H1 (cell line): Measurements from ENCODE around the gene ICE1. TPM values are rescaled to one million over a fixed set of nuclear protein-coding genes. Genes with fewer than 3 reads are reported as not detected.

ENCODE experiments used
- CEBPB ChIP-seq: IDR thresholded peaks from 2 replicates; pipeline ENCODE4 v1.6.1; 2012; ENCODE audit warnings: low read depth, low read length
- KDM5A ChIP-seq: fragments of 200-600 bp; IDR thresholded peaks from 2 replicates; pipeline ENCODE4 v1.7.1; 2012; ENCODE audit warnings: mild to moderate bottlenecking, low read length, inconsistent platforms, mixed read lengths
- RBBP5 ChIP-seq: IDR thresholded peaks from 2 replicates; pipeline ENCODE4 v1.7.1; 2012; ENCODE audit warnings: low read depth, mild to moderate bottlenecking, inconsistent platforms, low read length, moderate library complexity, borderline replicate concordance
- RNF2 ChIP-seq: fragments of 200-900, 300-1000 bp; sonication (generic); IDR thresholded peaks from 2 replicates; pipeline ENCODE4 v1.7.1; 2016; ENCODE audit warnings: borderline replicate concordance, low read depth, mild to moderate bottlenecking, antibody characterized with exemption, low read length; ENCODE audit not compliant: poor library complexity, severe bottlenecking; ENCODE audit errors: missing control alignments
- TBP ChIP-seq: IDR thresholded peaks from 2 replicates; pipeline ENCODE4 v1.6.1; 2011; ENCODE audit warnings: low read depth, low read length, improper control_type of control experiment
- TEAD4 ChIP-seq: IDR thresholded peaks from 2 replicates; pipeline ENCODE4 v1.6.1; 2012; ENCODE audit warnings: low read depth, low read length, inconsistent platforms, mixed read lengths
- polyA plus RNA-seq, 7 experiments: library from polyadenylated mRNA; depleted of rRNA in 3 of 7; stranded (reverse) in 5 of 7; unstranded in 2 of 7; fragments of >200 nt in 5 of 7; fragments of 200-250 nt in 2 of 7; gene quantifications; 1 replicate in 5 of 7; 2 replicates in 1 of 7; 4 replicates in 1 of 7; pipeline versions ENCODE4 v1.2.1 to v1.2.3, GENCODE V29; 2011 to 2013; ENCODE audit warnings: missing spikeins in 2 of 7, mixed read lengths in 2 of 7
- total RNA-seq: library from RNA; stranded (reverse); fragmentation: NEBNext Ultra II Directional; extraction: Animal tissue kit (Norgen Biotek cat#: 25700); gene quantifications from 2 replicates; pipeline ENCODE4 v1.2.1, GENCODE V29; 2021
- TF ChIP-seq, protein P1 (sequence below): fragments of 300-600 bp; sonication (generic); IDR thresholded peaks from 2 replicates; pipeline ENCODE4 v1.7.1; 2012; ENCODE audit warnings: low read length, moderate library complexity, mild to moderate bottlenecking, inconsistent platforms; ENCODE audit not compliant: insufficient replicate concordance
- TF ChIP-seq, protein P2 (sequence below): IDR thresholded peaks from 2 replicates; pipeline ENCODE4 v1.6.1; 2012; ENCODE audit warnings: inconsistent platforms
- TF ChIP-seq, protein P3 (sequence below): IDR thresholded peaks from 2 replicates; pipeline ENCODE4 v1.6.1; 2012; ENCODE audit warnings: inconsistent platforms

ICE1 gene
- total and polyA plus RNA-seq, 2 of the 8 experiments (the other 6 are each of a cell fraction or from before 2014, with no cell fraction given): 11.8 to 53.9 TPM

DNA sequence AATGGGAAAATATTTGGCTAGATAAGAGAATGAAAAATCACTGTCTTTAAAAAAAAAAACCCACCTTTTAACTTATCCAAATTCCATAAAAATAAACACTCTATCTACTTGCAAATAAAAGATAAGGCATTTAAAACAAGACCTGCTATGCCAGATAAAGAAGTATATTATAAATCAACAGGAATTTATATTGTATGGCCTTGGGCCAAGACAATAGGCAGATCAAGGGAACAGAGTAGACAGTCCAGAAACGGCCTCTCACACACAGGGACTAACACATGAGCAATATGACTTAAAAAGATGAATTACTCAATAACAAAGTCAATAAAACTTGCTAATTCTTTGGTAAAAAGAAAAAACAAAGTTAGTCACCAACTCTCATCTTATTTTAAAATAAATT lies 34.7 kb upstream of the ICE1 start (continued):
- TF ChIP-seq, protein P1, sequence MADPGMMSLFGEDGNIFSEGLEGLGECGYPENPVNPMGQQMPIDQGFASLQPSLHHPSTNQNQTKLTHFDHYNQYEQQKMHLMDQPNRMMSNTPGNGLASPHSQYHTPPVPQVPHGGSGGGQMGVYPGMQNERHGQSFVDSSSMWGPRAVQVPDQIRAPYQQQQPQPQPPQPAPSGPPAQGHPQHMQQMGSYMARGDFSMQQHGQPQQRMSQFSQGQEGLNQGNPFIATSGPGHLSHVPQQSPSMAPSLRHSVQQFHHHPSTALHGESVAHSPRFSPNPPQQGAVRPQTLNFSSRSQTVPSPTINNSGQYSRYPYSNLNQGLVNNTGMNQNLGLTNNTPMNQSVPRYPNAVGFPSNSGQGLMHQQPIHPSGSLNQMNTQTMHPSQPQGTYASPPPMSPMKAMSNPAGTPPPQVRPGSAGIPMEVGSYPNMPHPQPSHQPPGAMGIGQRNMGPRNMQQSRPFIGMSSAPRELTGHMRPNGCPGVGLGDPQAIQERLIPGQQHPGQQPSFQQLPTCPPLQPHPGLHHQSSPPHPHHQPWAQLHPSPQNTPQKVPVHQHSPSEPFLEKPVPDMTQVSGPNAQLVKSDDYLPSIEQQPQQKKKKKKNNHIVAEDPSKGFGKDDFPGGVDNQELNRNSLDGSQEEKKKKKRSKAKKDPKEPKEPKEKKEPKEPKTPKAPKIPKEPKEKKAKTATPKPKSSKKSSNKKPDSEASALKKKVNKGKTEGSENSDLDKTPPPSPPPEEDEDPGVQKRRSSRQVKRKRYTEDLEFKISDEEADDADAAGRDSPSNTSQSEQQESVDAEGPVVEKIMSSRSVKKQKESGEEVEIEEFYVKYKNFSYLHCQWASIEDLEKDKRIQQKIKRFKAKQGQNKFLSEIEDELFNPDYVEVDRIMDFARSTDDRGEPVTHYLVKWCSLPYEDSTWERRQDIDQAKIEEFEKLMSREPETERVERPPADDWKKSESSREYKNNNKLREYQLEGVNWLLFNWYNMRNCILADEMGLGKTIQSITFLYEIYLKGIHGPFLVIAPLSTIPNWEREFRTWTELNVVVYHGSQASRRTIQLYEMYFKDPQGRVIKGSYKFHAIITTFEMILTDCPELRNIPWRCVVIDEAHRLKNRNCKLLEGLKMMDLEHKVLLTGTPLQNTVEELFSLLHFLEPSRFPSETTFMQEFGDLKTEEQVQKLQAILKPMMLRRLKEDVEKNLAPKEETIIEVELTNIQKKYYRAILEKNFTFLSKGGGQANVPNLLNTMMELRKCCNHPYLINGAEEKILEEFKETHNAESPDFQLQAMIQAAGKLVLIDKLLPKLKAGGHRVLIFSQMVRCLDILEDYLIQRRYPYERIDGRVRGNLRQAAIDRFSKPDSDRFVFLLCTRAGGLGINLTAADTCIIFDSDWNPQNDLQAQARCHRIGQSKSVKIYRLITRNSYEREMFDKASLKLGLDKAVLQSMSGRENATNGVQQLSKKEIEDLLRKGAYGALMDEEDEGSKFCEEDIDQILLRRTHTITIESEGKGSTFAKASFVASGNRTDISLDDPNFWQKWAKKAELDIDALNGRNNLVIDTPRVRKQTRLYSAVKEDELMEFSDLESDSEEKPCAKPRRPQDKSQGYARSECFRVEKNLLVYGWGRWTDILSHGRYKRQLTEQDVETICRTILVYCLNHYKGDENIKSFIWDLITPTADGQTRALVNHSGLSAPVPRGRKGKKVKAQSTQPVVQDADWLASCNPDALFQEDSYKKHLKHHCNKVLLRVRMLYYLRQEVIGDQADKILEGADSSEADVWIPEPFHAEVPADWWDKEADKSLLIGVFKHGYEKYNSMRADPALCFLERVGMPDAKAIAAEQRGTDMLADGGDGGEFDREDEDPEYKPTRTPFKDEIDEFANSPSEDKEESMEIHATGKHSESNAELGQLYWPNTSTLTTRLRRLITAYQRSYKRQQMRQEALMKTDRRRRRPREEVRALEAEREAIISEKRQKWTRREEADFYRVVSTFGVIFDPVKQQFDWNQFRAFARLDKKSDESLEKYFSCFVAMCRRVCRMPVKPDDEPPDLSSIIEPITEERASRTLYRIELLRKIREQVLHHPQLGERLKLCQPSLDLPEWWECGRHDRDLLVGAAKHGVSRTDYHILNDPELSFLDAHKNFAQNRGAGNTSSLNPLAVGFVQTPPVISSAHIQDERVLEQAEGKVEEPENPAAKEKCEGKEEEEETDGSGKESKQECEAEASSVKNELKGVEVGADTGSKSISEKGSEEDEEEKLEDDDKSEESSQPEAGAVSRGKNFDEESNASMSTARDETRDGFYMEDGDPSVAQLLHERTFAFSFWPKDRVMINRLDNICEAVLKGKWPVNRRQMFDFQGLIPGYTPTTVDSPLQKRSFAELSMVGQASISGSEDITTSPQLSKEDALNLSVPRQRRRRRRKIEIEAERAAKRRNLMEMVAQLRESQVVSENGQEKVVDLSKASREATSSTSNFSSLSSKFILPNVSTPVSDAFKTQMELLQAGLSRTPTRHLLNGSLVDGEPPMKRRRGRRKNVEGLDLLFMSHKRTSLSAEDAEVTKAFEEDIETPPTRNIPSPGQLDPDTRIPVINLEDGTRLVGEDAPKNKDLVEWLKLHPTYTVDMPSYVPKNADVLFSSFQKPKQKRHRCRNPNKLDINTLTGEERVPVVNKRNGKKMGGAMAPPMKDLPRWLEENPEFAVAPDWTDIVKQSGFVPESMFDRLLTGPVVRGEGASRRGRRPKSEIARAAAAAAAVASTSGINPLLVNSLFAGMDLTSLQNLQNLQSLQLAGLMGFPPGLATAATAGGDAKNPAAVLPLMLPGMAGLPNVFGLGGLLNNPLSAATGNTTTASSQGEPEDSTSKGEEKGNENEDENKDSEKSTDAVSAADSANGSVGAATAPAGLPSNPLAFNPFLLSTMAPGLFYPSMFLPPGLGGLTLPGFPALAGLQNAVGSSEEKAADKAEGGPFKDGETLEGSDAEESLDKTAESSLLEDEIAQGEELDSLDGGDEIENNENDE: no peak
- TF ChIP-seq TBP (no peak), TEAD4 (no peak), KDM5A (no peak), CEBPB (no peak), RBBP5 (no peak), RNF2 (no peak)
- TF ChIP-seq, protein P2, sequence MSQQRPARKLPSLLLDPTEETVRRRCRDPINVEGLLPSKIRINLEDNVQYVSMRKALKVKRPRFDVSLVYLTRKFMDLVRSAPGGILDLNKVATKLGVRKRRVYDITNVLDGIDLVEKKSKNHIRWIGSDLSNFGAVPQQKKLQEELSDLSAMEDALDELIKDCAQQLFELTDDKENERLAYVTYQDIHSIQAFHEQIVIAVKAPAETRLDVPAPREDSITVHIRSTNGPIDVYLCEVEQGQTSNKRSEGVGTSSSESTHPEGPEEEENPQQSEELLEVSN: no peak
- TF ChIP-seq, protein P3, sequence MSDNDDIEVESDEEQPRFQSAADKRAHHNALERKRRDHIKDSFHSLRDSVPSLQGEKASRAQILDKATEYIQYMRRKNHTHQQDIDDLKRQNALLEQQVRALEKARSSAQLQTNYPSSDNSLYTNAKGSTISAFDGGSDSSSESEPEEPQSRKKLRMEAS: no peak
